ENCODE measurements around the gene TTLL5. TPM values are rescaled to one million over a fixed set of nuclear protein-coding genes. Genes with fewer than 3 reads are reported as not detected.

The TTLL5 gene
- total RNA-seq, 1 experiment from 2014 or later = 35.7 TPM

DNA sequence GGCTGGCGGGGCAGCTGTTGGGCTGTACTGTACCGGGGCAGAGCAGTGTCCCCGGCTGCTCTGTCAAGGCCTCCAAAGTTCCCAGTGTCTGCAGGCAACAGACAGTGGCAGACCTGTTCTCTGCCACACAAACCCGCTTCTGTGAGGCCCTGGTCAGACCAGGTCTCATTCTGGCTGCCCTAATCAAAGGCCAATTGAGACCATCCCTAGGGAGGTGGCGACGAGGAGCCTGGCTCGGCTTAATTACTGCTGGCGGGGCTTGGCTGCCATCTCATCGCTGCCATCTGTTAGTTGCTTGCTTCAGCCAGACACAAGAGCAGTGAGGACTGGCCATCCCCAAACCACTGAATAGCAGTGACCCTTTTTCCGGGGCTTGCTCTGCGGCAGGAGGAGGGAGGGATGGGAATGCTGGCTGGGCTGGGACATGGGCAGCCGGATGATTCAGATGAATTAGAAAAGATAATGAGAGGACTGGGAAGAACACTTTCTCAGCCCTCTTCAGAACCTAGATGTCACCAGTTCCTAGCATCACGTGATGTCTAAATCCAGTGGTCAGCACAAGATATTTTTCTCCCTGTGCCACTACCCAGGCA is 24.9 kb upstream of the TTLL5 start:
- Histone ChIP-seq H3K9me3 (ENCODE audit: control insufficient read depth, low read depth, low read length) (no peaks in the 10 kb centered on the region), H2AK5ac (ENCODE audit: insufficient read length, low read length) (no peak overlapping the region), H3K23ac (ENCODE audit: insufficient read length, low read depth, low read length) (no peak overlapping the region), H2AFZ (ENCODE audit: low read length) (no peak overlapping the region), H3K4me1 (ENCODE audit: insufficient read depth, low read length) (peaks cover 6% of the 10 kb centered on the region), H2BK12ac (ENCODE audit: insufficient read length, low read depth, low read length) (no peak overlapping the region), H3K27me3 (ENCODE audit: insufficient read depth, low read length) (no peaks in the 10 kb centered on the region), H3K79me2 (ENCODE audit: insufficient read depth, low read length) (no peaks in the 10 kb centered on the region), H3K14ac (ENCODE audit: insufficient read depth, low read length) (peak overlapping the region; percentile 8; the same call in 1 of the 2 replicates), H2BK15ac (ENCODE audit: low read depth, low read length) (no peak overlapping the region), H3T11ph (ENCODE audit: low read length) (no peak overlapping the region), H4K20me1 (ENCODE audit: control insufficient read depth, insufficient read depth, insufficient read length) (no peaks in the 10 kb centered on the region), H4K8ac (replicated peaks; ENCODE audit: insufficient read length, low read depth, low read length) (no peak overlapping the region), H3K23me2 (ENCODE audit: insufficient read length, low read depth, low read length, poor library complexity, severe bottlenecking) (no peaks in the 10 kb centered on the region), H3K18ac (ENCODE audit: insufficient read length, low read depth, low read length) (no peak overlapping the region), H3K4me2 (ENCODE audit: insufficient read depth, insufficient read length, low read length) (no peak overlapping the region), H3K9ac (ENCODE audit: extremely low read depth, insufficient read length, low read length) (no peak overlapping the region), H2BK120ac (ENCODE audit: low read depth, low read length, poor library complexity, severe bottlenecking) (no peak overlapping the region), H3K56ac (ENCODE audit: insufficient read length, low read depth, low read length) (no peak overlapping the region), H4K91ac (ENCODE audit: insufficient read length, low read depth, low read length) (no peak overlapping the region), H2BK5ac (ENCODE audit: insufficient read length, low read length) (no peak overlapping the region), H2BK20ac (ENCODE audit: low read depth, low read length, poor library complexity, severe bottlenecking) (no peak overlapping the region), H3K27ac (ENCODE audit: insufficient read length, low read depth, low read length) (no peak overlapping the region), H4K5ac (ENCODE audit: insufficient read length, low read depth, low read length) (no peak overlapping the region), H3K79me1 (ENCODE audit: insufficient read depth, low read depth, low read length, poor library complexity, severe bottlenecking) (no peaks in the 10 kb centered on the region), H3K4ac (ENCODE audit: low read depth, low read length) (no peak overlapping the region)
- no peak overlapping the region for H3K27ac Mint-ChIP-seq
- peak; percentile 30 for DNase-seq
- no peaks in the 10 kb centered on the region for H3K9me3 Mint-ChIP-seq
- TF ChIP-seq, protein P1, sequence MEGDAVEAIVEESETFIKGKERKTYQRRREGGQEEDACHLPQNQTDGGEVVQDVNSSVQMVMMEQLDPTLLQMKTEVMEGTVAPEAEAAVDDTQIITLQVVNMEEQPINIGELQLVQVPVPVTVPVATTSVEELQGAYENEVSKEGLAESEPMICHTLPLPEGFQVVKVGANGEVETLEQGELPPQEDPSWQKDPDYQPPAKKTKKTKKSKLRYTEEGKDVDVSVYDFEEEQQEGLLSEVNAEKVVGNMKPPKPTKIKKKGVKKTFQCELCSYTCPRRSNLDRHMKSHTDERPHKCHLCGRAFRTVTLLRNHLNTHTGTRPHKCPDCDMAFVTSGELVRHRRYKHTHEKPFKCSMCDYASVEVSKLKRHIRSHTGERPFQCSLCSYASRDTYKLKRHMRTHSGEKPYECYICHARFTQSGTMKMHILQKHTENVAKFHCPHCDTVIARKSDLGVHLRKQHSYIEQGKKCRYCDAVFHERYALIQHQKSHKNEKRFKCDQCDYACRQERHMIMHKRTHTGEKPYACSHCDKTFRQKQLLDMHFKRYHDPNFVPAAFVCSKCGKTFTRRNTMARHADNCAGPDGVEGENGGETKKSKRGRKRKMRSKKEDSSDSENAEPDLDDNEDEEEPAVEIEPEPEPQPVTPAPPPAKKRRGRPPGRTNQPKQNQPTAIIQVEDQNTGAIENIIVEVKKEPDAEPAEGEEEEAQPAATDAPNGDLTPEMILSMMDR (conservative IDR thresholded peaks at IDR 0.05) = no peak
- WGBS (ENCODE audit: extremely low coverage, insufficient read length, low lambda C conversion rate) = no CpG with 5 or more reads among the region's 13 CpGs
- no peak overlapping the region for H3K4me3 Mint-ChIP-seq
- H3K27me3 Mint-ChIP-seq (ENCODE audit: low read depth) = no peaks in the 10 kb centered on the region
- peaks cover 33 to 40% of the 10 kb centered on the region in 2 experiments for H3K4me1 Mint-ChIP-seq
- H3K36me3 Mint-ChIP-seq (ENCODE audit: insufficient read depth in 1 of 3, low read depth in 3 of 3) = peaks cover 0 to 5% (median 2%) of the 10 kb centered on the region in 3 experiments; a peak in 3 of 7 replicates
